Mesangial cell (primary cell): ENCODE data around the gene QRSL1. TPM values are rescaled to one million over a fixed set of nuclear protein-coding genes. Genes with fewer than 3 reads are reported as not detected.

Experiments used
- total RNA-seq: library from RNA; depleted of rRNA; stranded (reverse); fragments of >200 nt; gene quantifications from 2 replicates; pipeline ENCODE4 v1.2.3, GENCODE V29; 2015

Gene QRSL1
- 5.9 and 8.7 TPM in 2 replicates for total RNA-seq

GRCh38 chr6:106629103-106629858 is at the start of gene QRSL1, which contains the start of gene RTN4IP1:
TSS of gene QRSL1 (plus strand) at chr6:106629578. CDS start at chr6:106629682, 104 bp downstream.
TSS of gene RTN4IP1 (minus strand) at chr6:106629498. CDS start at chr6:106629021, 477 bp downstream.

Other genes starting within 250 kb of the QRSL1 start
- 4.8 and 6.8 TPM in 2 replicates for gene RTN4IP1, start 80 bp upstream of the QRSL1 start, total RNA-seq